Measurements from ENCODE around the gene KRT25. TPM values are rescaled to one million over a fixed set of nuclear protein-coding genes. Genes with fewer than 3 reads are reported as not detected.

Gene KRT25
- polyA plus RNA-seq, 1 donor, result 0.19 TPM

Other genes with a start within 250 kb of the KRT25 start
- gene CCR7, start 189.9 kb downstream of the KRT25 start, polyA plus RNA-seq (ENCODE audit: insufficient read length), result 0.49 TPM
- 113 TPM for gene SMARCE1, start 107.5 kb downstream of the KRT25 start, polyA plus RNA-seq (ENCODE audit: insufficient read length)
- 0.08 TPM for gene KRT222, start 90.2 kb downstream of the KRT25 start, polyA plus RNA-seq (ENCODE audit: insufficient read length)
- not detected for gene KRT24, start 51.6 kb downstream of the KRT25 start, polyA plus RNA-seq (ENCODE audit: insufficient read length)
- not detected for gene KRT26, start 16.9 kb upstream of the KRT25 start, polyA plus RNA-seq (ENCODE audit: insufficient read length)
- not detected for gene KRT27, start 27.2 kb upstream of the KRT25 start, polyA plus RNA-seq (ENCODE audit: insufficient read length)
- gene KRT28, start 44.6 kb upstream of the KRT25 start, polyA plus RNA-seq (ENCODE audit: insufficient read length), result not detected
- 61.7 TPM for gene KRT10, start 67.3 kb upstream of the KRT25 start, polyA plus RNA-seq (ENCODE audit: insufficient read length)
- gene KRT12, start 111.9 kb upstream of the KRT25 start, polyA plus RNA-seq (ENCODE audit: insufficient read length), result 0.31 TPM
- not detected for gene KRT20, start 129.9 kb upstream of the KRT25 start, polyA plus RNA-seq (ENCODE audit: insufficient read length)
- 0.23 TPM for gene KRT23, start 182.3 kb upstream of the KRT25 start, polyA plus RNA-seq (ENCODE audit: insufficient read length)
- 2.9 TPM for gene KRT39, start 211.6 kb upstream of the KRT25 start, polyA plus RNA-seq (ENCODE audit: insufficient read length)
- gene KRT40, start 229.0 kb upstream of the KRT25 start, polyA plus RNA-seq (ENCODE audit: insufficient read length), result 3.9 TPM
- not detected for gene KRTAP3-3, start 238.8 kb upstream of the KRT25 start, polyA plus RNA-seq (ENCODE audit: insufficient read length)
- gene KRTAP3-2, start 244.6 kb upstream of the KRT25 start, polyA plus RNA-seq (ENCODE audit: insufficient read length), result 0.28 TPM